ENCODE data around the gene ADAMTS14.

The ADAMTS14 gene

GRCh38 chr10:70715853-70716795 is 43.8 kb downstream of the ADAMTS14 start:
- H3K4me3 ChIP-seq (ENCODE audit: control insufficient read depth, low read depth, low read length) = no peak overlapping the region
- no peak for TF ChIP-seq CTCF (IDR thresholded peaks at IDR 0.05; ENCODE audit: control insufficient read depth, insufficient read depth, low read depth, low read length, missing control alignments)
- DNase-seq (ENCODE audit: low read depth) = no peak

- TF ChIP-seq CTCF (IDR thresholded peaks at IDR 0.05; ENCODE audit: control insufficient read depth, insufficient read depth, low read depth, low read length, missing control alignments) = no peak
- H3K4me3 ChIP-seq (ENCODE audit: control insufficient read depth, low read depth, low read length) = no peak overlapping the region
- DNase-seq (ENCODE audit: low read depth) = peak; percentile 18
Observed at GRCh38 chr10:70722820-70723424, 50.6 kb downstream of the ADAMTS14 start.

- no peak overlapping the region for H3K4me3 ChIP-seq (ENCODE audit: control insufficient read depth, low read depth, low read length)
- no peak for DNase-seq (ENCODE audit: low read depth)
- TF ChIP-seq CTCF (IDR thresholded peaks at IDR 0.05; ENCODE audit: control insufficient read depth, insufficient read depth, low read depth, low read length, missing control alignments) = no peak
Observed at GRCh38 chr10:70723771-70724170, 51.5 kb downstream of the ADAMTS14 start.

GRCh38 chr10:70726909-70727495 is 54.7 kb downstream of the ADAMTS14 start:
- DNase-seq (ENCODE audit: low read depth) = no peak
- H3K4me3 ChIP-seq (ENCODE audit: control insufficient read depth, low read depth, low read length) = no peak overlapping the region
- no peak for TF ChIP-seq CTCF (IDR thresholded peaks at IDR 0.05; ENCODE audit: control insufficient read depth, insufficient read depth, low read depth, low read length, missing control alignments)

- no peak for TF ChIP-seq CTCF (IDR thresholded peaks at IDR 0.05; ENCODE audit: control insufficient read depth, insufficient read depth, low read depth, low read length, missing control alignments)
- H3K4me3 ChIP-seq (ENCODE audit: control insufficient read depth, low read depth, low read length) = no peak overlapping the region
- no peak for DNase-seq (ENCODE audit: low read depth)
Observed at GRCh38 chr10:70728328-70728727, 56.0 kb downstream of the ADAMTS14 start.

GRCh38 chr10:70729763-70730357 is 57.6 kb downstream of the ADAMTS14 start:
- H3K4me3 ChIP-seq (ENCODE audit: control insufficient read depth, low read depth, low read length) = no peak overlapping the region
- TF ChIP-seq CTCF (IDR thresholded peaks at IDR 0.05; ENCODE audit: control insufficient read depth, insufficient read depth, low read depth, low read length, missing control alignments) = no peak
- no peak for DNase-seq (ENCODE audit: low read depth)
